Type B pancreatic cell (in vitro differentiated cells): ENCODE measurements around the gene LLPH. TPM values are rescaled to one million over a fixed set of nuclear protein-coding genes. Genes with fewer than 3 reads are reported as not detected.

Experiments
- DNase-seq: peaks from one replicate; pipeline ENCODE4 v3.0.0; 2021; ENCODE audit warnings: mixed read lengths; ENCODE audit not compliant: unreplicated experiment; ENCODE audit errors: extremely low spot score
- H3K27ac Mint-ChIP-seq: 2 replicates; pipeline ENCODE4 v1.8.0; 2021; ENCODE audit warnings: mild to moderate bottlenecking, mixed read lengths
- H3K27me3 Mint-ChIP-seq: 2 replicates; pipeline ENCODE4 v1.8.0; 2021; ENCODE audit warnings: mixed read lengths
- H3K36me3 Mint-ChIP-seq: 2 replicates; pipeline ENCODE4 v1.8.0; 2021; ENCODE audit warnings: mixed read lengths
- H3K4me1 Mint-ChIP-seq: one replicate; pipeline ENCODE4 v1.8.0; 2021; ENCODE audit warnings: mixed read lengths; ENCODE audit not compliant: unreplicated experiment
- H3K4me3 Mint-ChIP-seq: 2 replicates; pipeline ENCODE4 v1.8.0; 2021; ENCODE audit warnings: mild to moderate bottlenecking, mixed read lengths
- H3K9me3 Mint-ChIP-seq: 2 replicates; pipeline ENCODE4 v1.8.0; 2021; ENCODE audit warnings: mixed read lengths
- total RNA-seq: library from RNA; stranded (reverse); gene quantifications from 2 replicates; pipeline ENCODE4 v1.2.1, GENCODE V29; 2021; ENCODE audit warnings: low replicate concordance
- TF ChIP-seq, protein P1 (sequence below): fragments of 200-600 bp; sonication (generic); conservative IDR thresholded peaks from 2 replicates; pipeline ENCODE4 v1.5.0; 2021; ENCODE audit warnings: antibody characterized with exemption, mild to moderate bottlenecking

Gene LLPH
- total RNA-seq, 1 donor from 2014 or later = 26.3 TPM

DNA sequence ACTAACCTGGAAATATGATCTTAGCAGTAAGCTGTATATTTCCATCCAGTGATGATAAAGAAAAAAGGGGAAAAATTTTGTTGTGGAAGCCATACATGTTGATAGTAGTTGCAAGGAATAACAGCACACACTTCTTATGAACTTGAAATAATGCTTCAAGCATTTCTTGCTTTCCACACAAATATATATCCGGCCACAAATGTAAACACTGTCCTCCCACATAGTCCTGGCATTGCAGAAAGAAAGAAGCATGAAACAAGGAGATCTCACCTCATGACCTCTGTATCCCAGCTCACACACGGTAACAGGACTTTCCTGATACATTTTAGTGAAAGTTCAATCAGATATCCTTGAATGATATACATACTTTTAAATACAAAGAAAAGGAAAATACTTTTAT is 56.0 kb downstream of the LLPH start:
- no peak for DNase-seq
- H3K4me3 Mint-ChIP-seq = no peak overlapping the region
- TF ChIP-seq, protein P1, sequence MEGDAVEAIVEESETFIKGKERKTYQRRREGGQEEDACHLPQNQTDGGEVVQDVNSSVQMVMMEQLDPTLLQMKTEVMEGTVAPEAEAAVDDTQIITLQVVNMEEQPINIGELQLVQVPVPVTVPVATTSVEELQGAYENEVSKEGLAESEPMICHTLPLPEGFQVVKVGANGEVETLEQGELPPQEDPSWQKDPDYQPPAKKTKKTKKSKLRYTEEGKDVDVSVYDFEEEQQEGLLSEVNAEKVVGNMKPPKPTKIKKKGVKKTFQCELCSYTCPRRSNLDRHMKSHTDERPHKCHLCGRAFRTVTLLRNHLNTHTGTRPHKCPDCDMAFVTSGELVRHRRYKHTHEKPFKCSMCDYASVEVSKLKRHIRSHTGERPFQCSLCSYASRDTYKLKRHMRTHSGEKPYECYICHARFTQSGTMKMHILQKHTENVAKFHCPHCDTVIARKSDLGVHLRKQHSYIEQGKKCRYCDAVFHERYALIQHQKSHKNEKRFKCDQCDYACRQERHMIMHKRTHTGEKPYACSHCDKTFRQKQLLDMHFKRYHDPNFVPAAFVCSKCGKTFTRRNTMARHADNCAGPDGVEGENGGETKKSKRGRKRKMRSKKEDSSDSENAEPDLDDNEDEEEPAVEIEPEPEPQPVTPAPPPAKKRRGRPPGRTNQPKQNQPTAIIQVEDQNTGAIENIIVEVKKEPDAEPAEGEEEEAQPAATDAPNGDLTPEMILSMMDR = no peak
- H3K9me3 Mint-ChIP-seq = no peaks in the 10 kb centered on the region
- peaks cover 5% of the 10 kb centered on the region for H3K4me1 Mint-ChIP-seq
- no peak overlapping the region for H3K27ac Mint-ChIP-seq
- H3K27me3 Mint-ChIP-seq = no peaks in the 10 kb centered on the region
- no peaks in the 10 kb centered on the region for H3K36me3 Mint-ChIP-seq

DNA sequence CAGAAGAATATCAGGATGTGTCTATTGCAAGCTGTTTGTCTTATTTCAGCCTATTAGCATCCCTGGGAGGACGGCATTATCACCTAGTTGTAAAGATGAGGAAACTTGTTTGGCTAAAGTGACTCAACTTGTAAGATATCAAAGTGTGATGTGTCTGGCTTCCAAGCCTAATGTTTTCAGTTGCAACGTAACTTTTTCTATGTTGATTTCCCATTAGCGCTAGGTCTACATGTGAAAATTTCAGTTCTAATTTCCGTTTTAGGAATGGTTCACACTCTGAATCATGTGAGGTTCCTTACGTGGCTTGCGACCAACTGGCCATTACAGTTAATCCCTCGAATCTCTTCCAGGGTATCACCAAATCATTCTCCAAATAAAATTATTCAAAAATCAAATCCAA is 58.0 kb downstream of the LLPH start:
- H3K36me3 Mint-ChIP-seq = no peaks in the 10 kb centered on the region
- H3K27me3 Mint-ChIP-seq = no peaks in the 10 kb centered on the region
- DNase-seq = no peak
- H3K27ac Mint-ChIP-seq = no peak overlapping the region
- H3K4me1 Mint-ChIP-seq = peaks cover 5% of the 10 kb centered on the region
- H3K4me3 Mint-ChIP-seq = no peak overlapping the region
- TF ChIP-seq, protein P1 = no peak
- H3K9me3 Mint-ChIP-seq = no peaks in the 10 kb centered on the region

DNA sequence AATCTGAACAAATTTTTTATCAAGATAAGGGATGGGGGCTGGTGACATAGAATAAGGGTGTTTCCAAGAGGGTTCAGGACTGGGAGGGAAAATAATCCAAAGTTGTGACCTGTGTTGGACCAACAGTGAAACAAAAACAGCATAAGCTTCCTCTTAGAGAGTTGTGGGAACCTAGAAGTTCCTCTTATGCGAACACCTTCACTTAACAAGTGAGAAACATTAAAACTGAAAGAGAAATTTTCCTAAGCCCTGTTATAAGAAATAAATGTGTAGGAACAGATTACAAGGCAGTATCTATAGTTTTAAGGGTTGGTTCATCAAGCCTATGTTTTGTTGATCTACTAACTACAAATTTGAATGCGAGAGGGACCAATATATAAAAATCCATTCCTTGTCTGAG is 58.4 kb downstream of the LLPH start:
- H3K4me3 Mint-ChIP-seq = no peak overlapping the region
- no peak for DNase-seq
- peaks cover 6% of the 10 kb centered on the region for H3K4me1 Mint-ChIP-seq
- H3K27ac Mint-ChIP-seq = no peak overlapping the region
- no peaks in the 10 kb centered on the region for H3K27me3 Mint-ChIP-seq
- TF ChIP-seq, protein P1 = no peak
- no peaks in the 10 kb centered on the region for H3K36me3 Mint-ChIP-seq
- no peaks in the 10 kb centered on the region for H3K9me3 Mint-ChIP-seq

DNA sequence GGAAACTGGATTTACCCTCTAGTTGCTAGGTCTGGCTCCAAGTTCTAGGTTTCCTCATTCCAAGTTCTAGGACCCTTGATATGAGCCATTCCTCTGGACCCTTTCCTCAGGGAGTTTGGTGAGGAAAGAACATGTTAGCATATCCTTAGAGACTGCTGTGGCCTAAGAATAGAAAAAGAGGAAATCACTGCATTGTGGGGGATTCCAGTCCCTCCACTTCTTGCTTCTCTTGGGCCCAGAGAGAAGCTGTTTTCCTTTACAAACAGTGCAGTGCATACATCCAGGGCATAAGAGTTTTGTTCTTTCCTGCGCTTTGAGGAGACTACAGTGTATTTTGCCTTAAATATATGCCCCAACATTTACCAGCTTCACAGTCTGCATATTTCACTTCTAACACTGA is 59.0 kb downstream of the LLPH start:
- TF ChIP-seq, protein P1 = no peak
- no peaks in the 10 kb centered on the region for H3K36me3 Mint-ChIP-seq
- H3K4me1 Mint-ChIP-seq = peaks cover 12% of the 10 kb centered on the region
- H3K4me3 Mint-ChIP-seq = no peak overlapping the region
- no peaks in the 10 kb centered on the region for H3K27me3 Mint-ChIP-seq
- no peak for DNase-seq
- no peak overlapping the region for H3K27ac Mint-ChIP-seq
- H3K9me3 Mint-ChIP-seq = no peaks in the 10 kb centered on the region

DNA sequence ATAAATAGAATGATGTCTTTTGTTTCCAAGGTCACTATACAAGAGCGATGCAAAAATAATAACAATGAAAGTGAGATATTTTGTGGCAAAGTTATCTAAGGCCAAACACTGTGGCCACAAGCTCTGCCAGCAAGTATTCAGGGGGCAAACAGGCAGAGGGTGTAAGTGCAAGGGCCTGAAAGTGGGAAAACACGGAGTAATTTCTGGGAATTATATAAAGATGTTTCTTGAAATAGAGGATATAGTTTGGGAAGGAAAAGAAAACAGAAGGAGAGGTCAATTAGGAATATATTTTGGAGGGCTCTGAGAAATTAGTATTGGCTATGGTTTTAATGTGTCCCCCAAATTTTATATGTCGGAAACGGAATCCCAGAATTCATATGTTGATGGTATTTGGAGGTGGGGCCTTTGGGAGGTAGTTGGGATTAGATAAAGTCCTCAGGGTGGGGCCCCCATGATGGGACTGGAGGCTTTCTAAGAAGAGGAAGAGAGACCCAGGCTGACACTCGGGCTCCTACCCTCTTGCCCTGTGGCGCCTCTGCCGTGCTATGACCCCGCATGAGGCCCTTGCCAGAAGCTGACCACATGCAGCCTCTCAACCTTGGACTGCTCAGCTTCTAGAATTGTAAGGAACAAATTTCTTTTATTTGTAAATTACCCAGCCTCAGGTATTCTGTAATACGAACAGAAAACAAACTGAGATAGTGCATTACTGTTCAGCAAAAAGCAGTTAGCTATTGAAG is 60.0 kb downstream of the LLPH start:
- H3K27me3 Mint-ChIP-seq = no peaks in the 10 kb centered on the region
- peaks cover 22% of the 10 kb centered on the region for H3K4me1 Mint-ChIP-seq
- no peaks in the 10 kb centered on the region for H3K36me3 Mint-ChIP-seq
- no peaks in the 10 kb centered on the region for H3K9me3 Mint-ChIP-seq
- TF ChIP-seq, protein P1 = no peak
- H3K27ac Mint-ChIP-seq = no peak overlapping the region
- no peak for DNase-seq
- no peak overlapping the region for H3K4me3 Mint-ChIP-seq
